Endothelial cell (in vitro differentiated cells): ENCODE measurements around the gene ATP2B2. TPM values are rescaled to one million over a fixed set of nuclear protein-coding genes. Genes with fewer than 3 reads are reported as not detected.

ENCODE experiments used
- DNase-seq: peaks from one replicate; pipeline ENCODE4 v3.0.0; 2021; ENCODE audit warnings: low spot score
- H3K27ac Mint-ChIP-seq: one replicate; pipeline ENCODE4 v1.8.0; 2021; ENCODE audit warnings: mixed read lengths, inconsistent platforms; ENCODE audit not compliant: unreplicated experiment
- H3K27me3 Mint-ChIP-seq: one replicate; pipeline ENCODE4 v1.8.0; 2021; ENCODE audit warnings: mild to moderate bottlenecking, moderate library complexity, mixed read lengths, inconsistent platforms; ENCODE audit not compliant: unreplicated experiment
- H3K36me3 Mint-ChIP-seq: one replicate; pipeline ENCODE4 v1.8.0; 2021; ENCODE audit warnings: mild to moderate bottlenecking, low read depth, mixed read lengths, inconsistent platforms; ENCODE audit not compliant: unreplicated experiment
- H3K4me1 Mint-ChIP-seq: one replicate; pipeline ENCODE4 v1.8.0; 2021; ENCODE audit warnings: mild to moderate bottlenecking, mixed read lengths, inconsistent platforms; ENCODE audit not compliant: unreplicated experiment
- H3K4me3 Mint-ChIP-seq: one replicate; pipeline ENCODE4 v1.8.0; 2021; ENCODE audit warnings: mild to moderate bottlenecking, mixed read lengths, inconsistent platforms; ENCODE audit not compliant: unreplicated experiment
- H3K9me3 Mint-ChIP-seq: one replicate; pipeline ENCODE4 v1.8.0; 2021; ENCODE audit warnings: mixed read lengths, inconsistent platforms; ENCODE audit not compliant: unreplicated experiment
- CTCF ChIP-seq: fragments of 200-600 bp; sonication (generic); IDR thresholded peaks from one replicate; pipeline ENCODE4 v1.5.0; 2021; ENCODE audit warnings: antibody characterized with exemption; ENCODE audit not compliant: unreplicated experiment
- total RNA-seq: library from RNA; stranded (reverse); fragmentation: NEBNext Ultra II Directional; extraction: Animal tissue kit (Norgen Biotek cat#: 25700); gene quantifications from one replicate; pipeline ENCODE4 v1.2.1, GENCODE V29; 2021; ENCODE audit not compliant: unreplicated experiment

The ATP2B2 gene
- total RNA-seq, 1 donor from 2014 or later = 1.7 TPM

- TF ChIP-seq CTCF = no peak
- Mint-ChIP-seq H3K4me1 (peaks cover 3% of the 10 kb centered on the region), H3K9me3 (no peaks in the 10 kb centered on the region), H3K27ac (no peak overlapping the region), H3K4me3 (no peak overlapping the region), H3K36me3 (no peaks in the 10 kb centered on the region), H3K27me3 (peaks cover 7% of the 10 kb centered on the region)
- no peak for DNase-seq
Measured at GRCh38 chr3:10400050-10400748, 105.2 kb downstream of the ATP2B2 start.

- no peak overlapping the region for H3K27ac Mint-ChIP-seq
- peaks cover 8% of the 10 kb centered on the region for H3K27me3 Mint-ChIP-seq
Measured at GRCh38 chr3:10399634-10400033, 105.8 kb downstream of the ATP2B2 start.

GRCh38 chr3:10398341-10398740 lies 107.0 kb downstream of the ATP2B2 start:
- no peak for TF ChIP-seq CTCF
- Mint-ChIP-seq H3K4me3 (no peak overlapping the region), H3K27ac (no peak overlapping the region), H3K9me3 (no peaks in the 10 kb centered on the region), H3K36me3 (no peaks in the 10 kb centered on the region), H3K4me1 (peaks cover 3% of the 10 kb centered on the region), H3K27me3 (peaks cover 8% of the 10 kb centered on the region)
- no peak for DNase-seq

More at GRCh38 chr3:10399634-10400033, 105.8 kb downstream of the ATP2B2 start:
- Mint-ChIP-seq H3K4me1 (peaks cover 3% of the 10 kb centered on the region), H3K9me3 (no peaks in the 10 kb centered on the region), H3K4me3 (no peak overlapping the region), H3K36me3 (no peaks in the 10 kb centered on the region)
- DNase-seq = no peak
- no peak for TF ChIP-seq CTCF

GRCh38 chr3:10397879-10398278 lies 107.5 kb downstream of the ATP2B2 start:
- peaks cover 3% of the 10 kb centered on the region for H3K4me1 Mint-ChIP-seq
- no peak for TF ChIP-seq CTCF
- H3K27ac Mint-ChIP-seq = no peak overlapping the region

GRCh38 chr3:10396931-10397330 lies 108.5 kb downstream of the ATP2B2 start:
- Mint-ChIP-seq H3K36me3 (no peaks in the 10 kb centered on the region), H3K4me3 (no peak overlapping the region), H3K9me3 (no peaks in the 10 kb centered on the region), H3K27ac (no peak overlapping the region), H3K4me1 (peaks cover 3% of the 10 kb centered on the region), H3K27me3 (peaks cover 12% of the 10 kb centered on the region)
- no peak for DNase-seq
- TF ChIP-seq CTCF = no peak

More at GRCh38 chr3:10397879-10398278, 107.5 kb downstream of the ATP2B2 start:
- H3K4me3 Mint-ChIP-seq = no peak overlapping the region
- H3K27me3 Mint-ChIP-seq = peaks cover 8% of the 10 kb centered on the region
- DNase-seq = no peak
- no peaks in the 10 kb centered on the region for H3K9me3 Mint-ChIP-seq
- no peaks in the 10 kb centered on the region for H3K36me3 Mint-ChIP-seq
